Measurements from ENCODE around the gene ADAM22. TPM values are rescaled to one million over a fixed set of nuclear protein-coding genes. Genes with fewer than 3 reads are reported as not detected.

Gene ADAM22
- total and polyA plus RNA-seq, 2 donors (not counting 1 experiment from before 2014, with no cell fraction given), result 0.30 to 1.8 TPM

DNA sequence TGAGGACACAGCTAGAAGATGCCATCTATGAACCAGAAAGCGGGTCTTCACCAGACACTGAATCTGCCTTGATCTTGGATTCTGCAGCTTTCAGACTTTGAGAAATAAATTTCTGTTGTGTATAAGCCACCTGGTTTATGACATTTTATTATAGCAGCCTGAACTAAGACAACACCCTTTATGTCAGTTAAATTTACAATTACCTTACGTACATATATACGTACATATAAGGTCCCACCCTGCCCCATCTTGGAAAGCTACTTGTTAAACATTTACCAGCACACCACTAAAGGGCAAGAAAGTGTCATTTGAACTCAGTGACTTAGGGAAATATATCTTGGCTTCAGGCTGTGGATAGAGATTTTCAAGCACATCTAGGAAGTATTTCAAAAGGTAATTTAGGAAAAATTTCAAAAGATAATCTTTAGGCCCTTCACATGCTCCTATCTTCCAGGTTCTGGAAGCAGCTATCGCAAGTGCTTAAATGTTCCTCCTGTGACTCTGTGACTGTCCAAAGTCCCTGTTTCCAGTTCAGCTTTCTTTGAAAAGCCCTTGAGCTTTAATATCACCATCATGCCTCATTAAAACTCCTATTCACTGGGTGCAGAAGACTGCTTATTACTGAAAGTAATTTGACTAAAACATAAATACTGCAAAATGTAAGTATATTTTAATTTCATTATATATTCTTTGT lies 295.4 kb downstream of the ADAM22 start:
- 100% methylated on average over 3 of the region's 4 CpGs for WGBS (ENCODE audit: insufficient coverage)
- no peaks in the 10 kb centered on the region for H3K79me2 ChIP-seq (ENCODE audit: control insufficient read depth, insufficient read depth, low read length)
- CTCF ChIA-PET, result no interaction called here
- no peak for DNase-seq
- no peak for TF ChIP-seq EZH2 (IDR thresholded peaks at IDR 0.05; ENCODE audit: borderline replicate concordance, insufficient read depth, low read depth, low read length, poor library complexity, severe bottlenecking)
- TF ChIP-seq, protein P1, sequence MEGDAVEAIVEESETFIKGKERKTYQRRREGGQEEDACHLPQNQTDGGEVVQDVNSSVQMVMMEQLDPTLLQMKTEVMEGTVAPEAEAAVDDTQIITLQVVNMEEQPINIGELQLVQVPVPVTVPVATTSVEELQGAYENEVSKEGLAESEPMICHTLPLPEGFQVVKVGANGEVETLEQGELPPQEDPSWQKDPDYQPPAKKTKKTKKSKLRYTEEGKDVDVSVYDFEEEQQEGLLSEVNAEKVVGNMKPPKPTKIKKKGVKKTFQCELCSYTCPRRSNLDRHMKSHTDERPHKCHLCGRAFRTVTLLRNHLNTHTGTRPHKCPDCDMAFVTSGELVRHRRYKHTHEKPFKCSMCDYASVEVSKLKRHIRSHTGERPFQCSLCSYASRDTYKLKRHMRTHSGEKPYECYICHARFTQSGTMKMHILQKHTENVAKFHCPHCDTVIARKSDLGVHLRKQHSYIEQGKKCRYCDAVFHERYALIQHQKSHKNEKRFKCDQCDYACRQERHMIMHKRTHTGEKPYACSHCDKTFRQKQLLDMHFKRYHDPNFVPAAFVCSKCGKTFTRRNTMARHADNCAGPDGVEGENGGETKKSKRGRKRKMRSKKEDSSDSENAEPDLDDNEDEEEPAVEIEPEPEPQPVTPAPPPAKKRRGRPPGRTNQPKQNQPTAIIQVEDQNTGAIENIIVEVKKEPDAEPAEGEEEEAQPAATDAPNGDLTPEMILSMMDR (IDR thresholded peaks at IDR 0.05), result no peak
- H3K27ac ChIP-seq (ENCODE audit: low read length in 2 of 2), result no peak overlapping the region
- H3K36me3 ChIP-seq (replicated peaks in 1 of 2; ENCODE audit: control extremely low read depth in 1 of 2, control insufficient read depth in 1 of 2, extremely low read depth in 1 of 2, insufficient read depth in 2 of 2, low read length in 1 of 2), result no peaks in the 10 kb centered on the region
- H3K9me3 Mint-ChIP-seq (ENCODE audit: insufficient read depth), result no peaks in the 10 kb centered on the region
- H2AFZ ChIP-seq (ENCODE audit: insufficient read depth, low read depth, low read length, poor library complexity, severe bottlenecking), result no peak overlapping the region
- H3K4me3 ChIP-seq (ENCODE audit: control extremely low read depth in 1 of 5, extremely low read depth in 1 of 5, insufficient read depth in 1 of 5, low read depth in 2 of 5, low read length in 4 of 5), result no peak overlapping the region
- peaks cover 0 to 4% (median 2%) of the 10 kb centered on the region in 3 donors for H3K9me3 ChIP-seq (ENCODE audit: control extremely low read depth in 1 of 3, control insufficient read depth in 2 of 3, insufficient read depth in 1 of 3, low read length in 2 of 3)
- no peaks in the 10 kb centered on the region for H3K4me1 Mint-ChIP-seq
- no peak overlapping the region for H3K9ac ChIP-seq (ENCODE audit: low read length)
- ATAC-seq (ENCODE audit: low read depth), result no peak
- H3K4me2 ChIP-seq (replicated peaks; ENCODE audit: low read depth, low read length, poor library complexity, severe bottlenecking), result no peak overlapping the region
- no peak overlapping the region for H3K27ac Mint-ChIP-seq
- no peaks in the 10 kb centered on the region for H4K20me1 ChIP-seq (ENCODE audit: control insufficient read depth, insufficient read depth, low read length, poor library complexity, severe bottlenecking)
- intact Hi-C loops (cut with micrococcal nuclease), result no loop called here
- peaks cover 24% of the 10 kb centered on the region for H3K27me3 Mint-ChIP-seq
- POLR2A ChIA-PET, result no interaction called here
- H3K4me1 ChIP-seq (ENCODE audit: control insufficient read depth in 2 of 2, insufficient read depth in 2 of 2, low read length in 2 of 2), result no peaks in the 10 kb centered on the region
- H3K27me3 ChIP-seq (replicated peaks in 1 of 4; ENCODE audit: control extremely low read depth in 1 of 4, control insufficient read depth in 3 of 4, insufficient read depth in 4 of 4, low read length in 3 of 4), result no peaks in the 10 kb centered on the region
- H3K4me3 Mint-ChIP-seq, result no peak overlapping the region

- Histone ChIP-seq H3K27me3 (replicated peaks in 1 of 4; ENCODE audit: control extremely low read depth in 1 of 4, control insufficient read depth in 3 of 4, insufficient read depth in 4 of 4, low read length in 3 of 4) (no peaks in the 10 kb centered on the region), H4K20me1 (ENCODE audit: control insufficient read depth, insufficient read depth, low read length, poor library complexity, severe bottlenecking) (no peaks in the 10 kb centered on the region), H3K36me3 (replicated peaks in 1 of 2; ENCODE audit: control extremely low read depth in 1 of 2, control insufficient read depth in 1 of 2, extremely low read depth in 1 of 2, insufficient read depth in 2 of 2, low read length in 1 of 2) (no peaks in the 10 kb centered on the region), H3K4me3 (ENCODE audit: control extremely low read depth in 1 of 5, extremely low read depth in 1 of 5, insufficient read depth in 1 of 5, low read depth in 2 of 5, low read length in 4 of 5) (no peak overlapping the region), H3K9me3 (ENCODE audit: control extremely low read depth in 1 of 3, control insufficient read depth in 2 of 3, insufficient read depth in 1 of 3, low read length in 2 of 3) (peaks cover 0 to 4% (median 2%) of the 10 kb centered on the region in 3 donors), H2AFZ (ENCODE audit: insufficient read depth, low read depth, low read length, poor library complexity, severe bottlenecking) (no peak overlapping the region), H3K27ac (ENCODE audit: low read length in 2 of 2) (no peak overlapping the region), H3K9ac (ENCODE audit: low read length) (no peak overlapping the region), H3K4me2 (replicated peaks; ENCODE audit: low read depth, low read length, poor library complexity, severe bottlenecking) (no peak overlapping the region), H3K4me1 (ENCODE audit: control insufficient read depth in 2 of 2, insufficient read depth in 2 of 2, low read length in 2 of 2) (no peaks in the 10 kb centered on the region), H3K79me2 (ENCODE audit: control insufficient read depth, insufficient read depth, low read length) (no peaks in the 10 kb centered on the region)
- ATAC-seq (ENCODE audit: low read depth) (no peak), DNase-seq (no peak)
- ChIA-PET CTCF (no interaction called here), POLR2A (no interaction called here)
- no peaks in the 10 kb centered on the region for H3K4me1 Mint-ChIP-seq
- no peak for TF ChIP-seq EZH2 (IDR thresholded peaks at IDR 0.05; ENCODE audit: borderline replicate concordance, insufficient read depth, low read depth, low read length, poor library complexity, severe bottlenecking)
- TF ChIP-seq, protein P1 (IDR thresholded peaks at IDR 0.05), result no peak
- intact Hi-C loops (cut with micrococcal nuclease), result no loop called here
- no peaks in the 10 kb centered on the region for H3K9me3 Mint-ChIP-seq (ENCODE audit: insufficient read depth)
- peaks cover 26% of the 10 kb centered on the region for H3K27me3 Mint-ChIP-seq
- no peak overlapping the region for H3K27ac Mint-ChIP-seq
- H3K4me3 Mint-ChIP-seq, result no peak overlapping the region
- 93% methylated on average over 5 of the region's 5 CpGs for WGBS (ENCODE audit: insufficient coverage)
Observed at GRCh38 chr7:88230646-88231045, 296.6 kb downstream of the ADAM22 start.
